ENCODE measurements around the gene SAT2. TPM values are rescaled to one million over a fixed set of nuclear protein-coding genes. Genes with fewer than 3 reads are reported as not detected.

SAT2 gene
- total RNA-seq, 1 donor from 2014 or later: 45.0 TPM

GRCh38 chr17:7593296-7593695 lies 34.3 kb downstream of the SAT2 start:
- ChIA-PET POLR2A (no interaction called here), CTCF (no interaction called here)
- intact Hi-C loops (cut with micrococcal nuclease): no loop called here
- no peak for DNase-seq
- Mint-ChIP-seq H3K27me3 (no peaks in the 10 kb centered on the region), H3K27ac (no peak overlapping the region), H3K4me3 (no peak overlapping the region), H3K36me3 (ENCODE audit: low read depth) (peaks cover 69% of the 10 kb centered on the region), H3K9me3 (no peaks in the 10 kb centered on the region), H3K4me1 (peaks cover 2% of the 10 kb centered on the region)
- no peak for ATAC-seq (ENCODE audit: low read depth)
- TF ChIP-seq CTCF (IDR thresholded peaks at IDR 0.05): no peak

GRCh38 chr17:7592422-7593021 lies 35.1 kb downstream of the SAT2 start:
- DNase-seq: no peak
- intact Hi-C loops (cut with micrococcal nuclease): no loop called here
- H3K27ac Mint-ChIP-seq: no peak overlapping the region
- peaks cover 2% of the 10 kb centered on the region for H3K4me1 Mint-ChIP-seq
- H3K36me3 Mint-ChIP-seq (ENCODE audit: low read depth): peaks cover 73% of the 10 kb centered on the region
- ChIA-PET CTCF (no interaction called here), POLR2A (no interaction called here)
- H3K27me3 Mint-ChIP-seq: no peaks in the 10 kb centered on the region
- H3K9me3 Mint-ChIP-seq: no peaks in the 10 kb centered on the region
- ATAC-seq (ENCODE audit: low read depth): no peak
- H3K4me3 Mint-ChIP-seq: no peak overlapping the region
- no peak for TF ChIP-seq CTCF (IDR thresholded peaks at IDR 0.05)

GRCh38 chr17:7591596-7591995 lies 36.0 kb downstream of the SAT2 start:
- no peak for ATAC-seq (ENCODE audit: low read depth)
- H3K36me3 Mint-ChIP-seq (ENCODE audit: low read depth): peaks cover 73% of the 10 kb centered on the region
- H3K4me3 Mint-ChIP-seq: no peak overlapping the region
- H3K27ac Mint-ChIP-seq: no peak overlapping the region
- no peaks in the 10 kb centered on the region for H3K27me3 Mint-ChIP-seq
- intact Hi-C loops (cut with micrococcal nuclease): no loop called here
- DNase-seq: no peak
- CTCF ChIA-PET: interaction anchor here (0.9 kb wide), 1 partner anchor 78 kb away, joined by 3 read pairs; no protein-coding TSS in a partner anchor
- TF ChIP-seq CTCF (IDR thresholded peaks at IDR 0.05): no peak
- peaks cover 2% of the 10 kb centered on the region for H3K4me1 Mint-ChIP-seq
- no peaks in the 10 kb centered on the region for H3K9me3 Mint-ChIP-seq
- POLR2A ChIA-PET: interaction anchor here (1.0 kb wide), 1 partner anchor 94 kb away, joined by 4 read pairs; no protein-coding TSS in a partner anchor

- ATAC-seq (ENCODE audit: low read depth): no peak
- no peaks in the 10 kb centered on the region for H3K27me3 Mint-ChIP-seq
- DNase-seq: no peak
- POLR2A ChIA-PET: interaction anchor here (0.6 to 2.4 kb wide), 3 partner anchors 11 to 105 kb away, joined by 3 to 14 read pairs (median 6); partner anchors contain the start of gene CD68
- H3K4me3 Mint-ChIP-seq: no peak overlapping the region
- intact Hi-C loops (cut with micrococcal nuclease): no loop called here
- peaks cover 65% of the 10 kb centered on the region for H3K36me3 Mint-ChIP-seq (ENCODE audit: low read depth)
- no peak for TF ChIP-seq CTCF (IDR thresholded peaks at IDR 0.05)
- H3K4me1 Mint-ChIP-seq: peaks cover 3% of the 10 kb centered on the region
- no peaks in the 10 kb centered on the region for H3K9me3 Mint-ChIP-seq
- CTCF ChIA-PET: interaction anchor here (2.1 to 3.3 kb wide), 5 partner anchors 19 to 235 kb away, joined by 8 to 38 read pairs (median 21); partner anchors contain the start of genes SENP3, TMEM102 and TMEM95
- H3K27ac Mint-ChIP-seq: no peak overlapping the region
Observed at GRCh38 chr17:7590743-7591142, 36.9 kb downstream of the SAT2 start.

- Mint-ChIP-seq H3K9me3 (no peaks in the 10 kb centered on the region), H3K36me3 (ENCODE audit: low read depth) (peaks cover 59% of the 10 kb centered on the region), H3K27me3 (no peaks in the 10 kb centered on the region), H3K27ac (no peak within 1 kb of the TSS), H3K4me3 (no peak within 1 kb of the TSS), H3K4me1 (peaks cover 5% of the 10 kb centered on the region)
- TF ChIP-seq CTCF (IDR thresholded peaks at IDR 0.05): no peak
- intact Hi-C loops (cut with micrococcal nuclease): loop anchor here (1.0 to 10.0 kb wide), 4 partner anchors 29 to 545 kb away; partner anchors contain the start of genes SENP3 and SLC16A11
- ChIA-PET POLR2A (interaction anchor here (0.6 to 2.4 kb wide), 16 partner anchors 11 to 544 kb away, joined by 3 to 17 read pairs (median 4); partner anchors contain the start of genes CD68, FXR2, POLR2A and SAT2), CTCF (interaction anchor here (0.6 to 3.3 kb wide), 30 partner anchors 8 to 544 kb away, joined by 3 to 38 read pairs (median 4); partner anchors contain the start of genes CD68, FXR2, NEURL4 and SAT2)
- no peak for DNase-seq
- no peak for ATAC-seq (ENCODE audit: low read depth)
Observed at GRCh38 chr17:7589891-7590691, 37.5 kb downstream of the SAT2 start, which contains the start of gene SOX15. Gene SOX15 (minus strand): TSS chr17:7590094. CDS start chr17:7589676, 418 bp downstream.
